ENCODE measurements around the gene ADAM19. TPM values are rescaled to one million over a fixed set of nuclear protein-coding genes. Genes with fewer than 3 reads are reported as not detected.
A peak's percentile ranks its signal among the peaks of the same experiment; 100 is the strongest.

ADAM19 gene
- total RNA-seq, 2 donors from 2014 or later = 2.9 to 12.8 TPM

DNA sequence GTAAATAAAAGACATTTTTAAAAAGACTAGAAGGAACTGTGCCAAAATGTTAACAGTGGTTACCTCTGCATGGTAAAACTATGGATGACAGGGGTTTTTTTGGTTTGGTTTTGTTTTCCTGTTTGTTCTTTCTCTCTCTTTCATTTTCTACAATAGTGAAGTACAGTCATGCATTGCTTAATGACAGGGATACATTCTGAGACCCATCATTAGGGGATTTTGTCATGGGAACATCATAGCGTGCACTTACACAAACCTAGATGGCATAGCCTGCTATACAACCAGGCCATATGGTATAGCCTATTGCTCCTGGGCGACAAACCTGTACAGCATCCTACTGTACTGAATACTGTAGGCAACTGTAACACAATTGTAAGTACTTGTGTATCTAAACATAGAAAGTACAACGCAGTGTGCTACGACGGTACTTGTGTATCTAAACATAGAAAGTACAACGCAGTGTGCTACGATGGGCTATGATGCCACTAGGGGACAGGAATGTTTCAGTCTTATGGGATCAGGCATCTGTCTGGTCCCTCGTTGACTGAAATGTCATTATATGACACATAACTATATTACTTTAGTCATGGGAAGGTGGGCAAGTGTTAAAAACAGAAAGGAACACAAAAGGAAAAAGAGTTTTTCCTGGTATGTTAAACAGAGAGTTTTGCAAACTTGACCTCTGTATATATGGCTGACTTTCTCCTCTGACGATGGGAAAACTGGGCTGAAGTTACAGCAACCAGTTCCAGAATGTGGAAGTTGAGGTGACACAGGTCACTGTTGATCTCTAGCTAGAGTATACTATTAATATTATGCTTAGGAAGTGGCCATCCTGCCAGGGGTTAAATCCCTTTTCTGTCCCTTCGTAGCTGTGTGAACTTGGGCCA is 7.4 kb upstream of the ADAM19 start:
- intact Hi-C loops (cut with DNase I) = no loop called here

DNA sequence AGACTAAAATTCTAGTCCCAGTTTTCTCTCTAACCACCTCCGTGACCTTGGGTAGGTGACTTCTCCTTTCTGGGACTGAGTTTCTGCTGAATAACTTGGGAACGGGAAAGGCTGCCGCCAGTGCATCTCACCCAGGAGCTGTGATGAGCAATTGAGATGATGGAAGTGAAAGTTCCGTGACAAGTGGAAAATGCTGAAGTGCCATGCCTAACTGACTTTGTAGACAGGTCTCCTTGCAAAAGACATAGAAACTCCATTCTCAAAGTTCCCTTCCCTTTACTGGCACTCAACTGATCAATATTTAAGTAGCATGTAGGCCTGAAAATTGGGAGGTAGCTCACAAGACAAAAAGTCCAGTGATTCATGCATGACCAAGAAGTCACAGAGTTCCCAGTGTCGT is 6.3 kb upstream of the ADAM19 start:
- no peak for TF ChIP-seq CTCF (IDR thresholded peaks at IDR 0.05)
- no peak overlapping the region for H3K4me3 ChIP-seq
- H3K9me3 ChIP-seq = no peaks in the 10 kb centered on the region

More for the DNA sequence above, 7.4 kb upstream of the ADAM19 start:
- Histone ChIP-seq H3K9ac (ENCODE audit: low read depth in 2 of 2, low read length in 2 of 2) (no peak overlapping the region), H3K4me3 (no peak overlapping the region), H3K27me3 (no peaks in the 10 kb centered on the region), H3K4me1 (no peaks in the 10 kb centered on the region), H3K9me3 (no peaks in the 10 kb centered on the region), H3K27ac (no peak overlapping the region), H3K36me3 (no peaks in the 10 kb centered on the region)
- no peak for DNase-seq
- no peak for TF ChIP-seq CTCF (IDR thresholded peaks at IDR 0.05)

DNA sequence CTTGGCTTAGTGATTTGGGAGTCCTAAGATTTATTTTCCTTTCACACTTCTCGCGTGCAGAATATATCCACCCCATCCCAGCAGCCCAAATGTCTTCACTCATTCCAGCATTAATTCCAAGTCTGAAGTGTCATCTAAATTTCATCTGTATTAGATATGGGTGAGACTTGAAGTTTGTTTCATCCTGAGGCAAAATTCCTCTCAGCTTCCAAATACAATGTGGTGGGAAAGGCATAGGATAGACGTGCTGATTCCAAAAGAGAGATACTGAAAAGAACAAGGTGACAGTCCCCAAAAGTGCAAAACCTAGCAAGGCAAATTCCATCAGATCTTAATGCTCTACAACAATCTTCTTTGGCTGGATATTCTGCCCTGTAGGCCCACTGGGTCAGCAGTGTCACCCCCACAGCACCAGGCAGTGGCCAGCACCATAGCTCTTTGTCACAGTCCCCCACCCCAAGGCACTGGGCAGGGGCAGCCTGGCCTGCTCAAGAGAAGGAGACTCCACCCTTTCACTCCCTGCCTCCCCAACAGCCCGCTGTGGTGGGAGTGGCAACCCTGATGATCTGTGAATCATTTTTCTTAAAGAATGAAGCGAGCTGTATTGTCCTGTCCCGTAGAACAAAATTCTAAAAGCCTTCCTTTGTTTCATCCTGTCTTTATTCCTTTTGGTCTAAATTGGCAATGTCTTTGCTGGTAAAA is 2.7 kb upstream of the ADAM19 start:
- H3K36me3 ChIP-seq = no peaks in the 10 kb centered on the region
- H3K27ac ChIP-seq = no peak overlapping the region
- no peaks in the 10 kb centered on the region for H3K27me3 ChIP-seq
- DNase-seq = no peak
- intact Hi-C loops (cut with DNase I) = no loop called here
- H3K9me3 ChIP-seq = no peaks in the 10 kb centered on the region
- no peaks in the 10 kb centered on the region for H3K4me1 ChIP-seq
- TF ChIP-seq CTCF (IDR thresholded peaks at IDR 0.05) = no peak
- no peak overlapping the region for H3K4me3 ChIP-seq
- H3K9ac ChIP-seq (ENCODE audit: low read depth in 2 of 2, low read length in 2 of 2) = no peak overlapping the region

More for the DNA sequence above, 6.3 kb upstream of the ADAM19 start:
- no peak for DNase-seq
- Histone ChIP-seq H3K36me3 (no peaks in the 10 kb centered on the region), H3K4me1 (no peaks in the 10 kb centered on the region), H3K9ac (ENCODE audit: low read depth in 2 of 2, low read length in 2 of 2) (no peak overlapping the region), H3K27me3 (no peaks in the 10 kb centered on the region), H3K27ac (no peak overlapping the region)
- intact Hi-C loops (cut with DNase I) = no loop called here

GRCh38 chr5:157576678-157577077 is 1.1 kb upstream of the ADAM19 start:
- DNase-seq = no peak
- no peaks in the 10 kb centered on the region for H3K4me1 ChIP-seq
- H3K4me3 ChIP-seq = no peak overlapping the region
- intact Hi-C loops (cut with DNase I) = no loop called here
- H3K9me3 ChIP-seq = no peaks in the 10 kb centered on the region
- H3K27me3 ChIP-seq = no peaks in the 10 kb centered on the region
- TF ChIP-seq CTCF (IDR thresholded peaks at IDR 0.05) = no peak
- H3K36me3 ChIP-seq = no peaks in the 10 kb centered on the region
- no peak overlapping the region for H3K9ac ChIP-seq (ENCODE audit: low read depth in 2 of 2, low read length in 2 of 2)
- H3K27ac ChIP-seq = no peak overlapping the region

GRCh38 chr5:157574456-157575380 is 857 bp downstream of the ADAM19 start:
- DNase-seq = peak; percentile 29
- Histone ChIP-seq H3K9me3 (no peaks in the 10 kb centered on the region), H3K4me1 (no peaks in the 10 kb centered on the region), H3K4me3 (peak overlapping the region; percentile 75), H3K27ac (peak overlapping the region; percentile 77), H3K36me3 (no peaks in the 10 kb centered on the region), H3K27me3 (no peaks in the 10 kb centered on the region), H3K9ac (ENCODE audit: low read depth in 2 of 2, low read length in 2 of 2) (peak overlapping the region; percentile 66 to 87)
- no peak for TF ChIP-seq CTCF (IDR thresholded peaks at IDR 0.05)
- intact Hi-C loops (cut with DNase I) = no loop called here

Measured in colonic mucosa (tissue), 4 donors.